HepG2 (cell line): ENCODE results near the gene KRTAP5-9. TPM values are rescaled to one million over a fixed set of nuclear protein-coding genes. Genes with fewer than 3 reads are reported as not detected.

Experiments
- ARID5B ChIP-seq: IDR thresholded peaks from 2 replicates; pipeline ENCODE4 v1.4.0; 2020; ENCODE audit warnings: mild to moderate bottlenecking, missing genetic modification reagents
- FOXK1 ChIP-seq: sonication (generic); formaldehyde crosslinking; IDR thresholded peaks from 2 replicates; pipeline ENCODE4 v1.4.0; 2020; ENCODE audit warnings: low read depth, missing genetic modification reagents, borderline replicate concordance
- MNT ChIP-seq: fragments of 450-650 bp; IDR thresholded peaks from 2 replicates; pipeline ENCODE4 v1.6.1; 2016
- PAXIP1 ChIP-seq: sonication (generic); formaldehyde crosslinking; conservative IDR thresholded peaks from 2 replicates; pipeline ENCODE4 v1.4.0; 2020; ENCODE audit warnings: mild to moderate bottlenecking, missing genetic modification reagents, moderate library complexity
- polyA plus RNA-seq, 8 experiments: library from polyadenylated mRNA; depleted of rRNA in 3 of 8; stranded (reverse) in 7 of 8; unstranded in 1 of 8; fragments of >200 nt; fragmentation: Illumina TruSeq in 4 of 8; extraction: Trizol in 4 of 8; gene quantifications; 2 replicates each; pipeline versions ENCODE4 v1.2.1 to v1.2.3, GENCODE V29; 2011 to 2016; ENCODE audit warnings: low read depth in 4 of 8, missing spikeins in 1 of 8, mixed read lengths in 1 of 8; ENCODE audit not compliant: insufficient read depth in 1 of 8
- total RNA-seq, 5 experiments: library from RNA; depleted of rRNA; stranded (reverse); fragments of >200 nt; fragmentation: Illumina TruSeq; extraction: Trizol; gene quantifications; 2 replicates each; pipeline ENCODE4 v1.2.3, GENCODE V29; 2016; ENCODE audit warnings: low read depth in 1 of 5

KRTAP5-9 gene
- total and polyA plus RNA-seq, 2 of the 13 experiments (the other 11 are each of a cell fraction or from before 2014, with no cell fraction given) = 0.09 TPM; not detected in 1

GRCh38 chr11:71526796-71527575 lies 21.2 kb upstream of the KRTAP5-9 start, which contains the start of gene KRTAP5-7 (continued):
- TF ChIP-seq MNT (peak; percentile 96), ARID5B (peak; percentile 33; the same call in 1 of the 2 replicates), FOXK1 (CRISPR knock-in tag) (0 out of 2 replicates have a peak, but pooled peaks have one; percentile 17), PAXIP1 (CRISPR knock-in tag) (peak; percentile 47; the same call in 1 of the 2 replicates)
- TF ChIP-seq, all 625 proteins: peak for 22; not testable (repeated sequence) for 603
